ENCODE measurements around the gene SRGAP2B. TPM values are rescaled to one million over a fixed set of nuclear protein-coding genes. Genes with fewer than 3 reads are reported as not detected.
"Not testable (repeated sequence)": the region's sequence is repeated elsewhere in the genome, so short reads cannot be mapped to it uniquely, and the experiment has no call there.

Gene SRGAP2B
- total RNA-seq, 2 donors from 2014 or later, result 46.6 to 64.4 TPM

GRCh38 chr1:145008388-145008787 is 86.7 kb downstream of the SRGAP2B start:
- not testable (repeated sequence) for H3K9me3 Mint-ChIP-seq; H3K27ac Mint-ChIP-seq; DNase-seq (ENCODE audit: low spot score); H3K36me3 Mint-ChIP-seq; H3K4me3 Mint-ChIP-seq; H3K27me3 Mint-ChIP-seq; H3K4me1 Mint-ChIP-seq (ENCODE audit: low read depth in 2 of 2)
- peak; percentile 64 to 68 for ATAC-seq

GRCh38 chr1:145005142-145005541 is 90.0 kb downstream of the SRGAP2B start:
- not testable (repeated sequence) for DNase-seq (ENCODE audit: low spot score); H3K9me3 Mint-ChIP-seq; H3K36me3 Mint-ChIP-seq; H3K27ac Mint-ChIP-seq; H3K4me1 Mint-ChIP-seq (ENCODE audit: low read depth in 2 of 2); H3K4me3 Mint-ChIP-seq; H3K27me3 Mint-ChIP-seq; ATAC-seq

- ATAC-seq, result peak; percentile 60 to 62
- H3K36me3 Mint-ChIP-seq; H3K9me3 Mint-ChIP-seq; H3K4me3 Mint-ChIP-seq; H3K4me1 Mint-ChIP-seq (ENCODE audit: low read depth in 2 of 2); H3K27me3 Mint-ChIP-seq; DNase-seq (ENCODE audit: low spot score); H3K27ac Mint-ChIP-seq: not testable (repeated sequence)
These were observed 93.7 kb downstream of the SRGAP2B start for GRCh38 chr1:145001381-145001780.

- ATAC-seq; H3K27ac Mint-ChIP-seq; H3K36me3 Mint-ChIP-seq; H3K27me3 Mint-ChIP-seq; H3K9me3 Mint-ChIP-seq; H3K4me1 Mint-ChIP-seq (ENCODE audit: low read depth in 2 of 2); H3K4me3 Mint-ChIP-seq; DNase-seq (ENCODE audit: low spot score): not testable (repeated sequence)
These were observed 94.3 kb downstream of the SRGAP2B start for GRCh38 chr1:145000743-145001326.

- H3K27me3 Mint-ChIP-seq; ATAC-seq; H3K27ac Mint-ChIP-seq; H3K4me1 Mint-ChIP-seq (ENCODE audit: low read depth in 2 of 2); H3K36me3 Mint-ChIP-seq; DNase-seq (ENCODE audit: low spot score); H3K4me3 Mint-ChIP-seq; H3K9me3 Mint-ChIP-seq: not testable (repeated sequence)
These were observed 94.9 kb downstream of the SRGAP2B start for GRCh38 chr1:145000074-145000742.

- not testable (repeated sequence) for DNase-seq (ENCODE audit: low spot score); ATAC-seq; H3K27ac Mint-ChIP-seq; H3K4me1 Mint-ChIP-seq (ENCODE audit: low read depth in 2 of 2); H3K27me3 Mint-ChIP-seq; H3K36me3 Mint-ChIP-seq; H3K4me3 Mint-ChIP-seq; H3K9me3 Mint-ChIP-seq
These were observed 96.2 kb downstream of the SRGAP2B start for GRCh38 chr1:144998981-144999273.

GRCh38 chr1:144998134-144998980 is 96.8 kb downstream of the SRGAP2B start:
- not testable (repeated sequence) for H3K36me3 Mint-ChIP-seq; H3K4me1 Mint-ChIP-seq (ENCODE audit: low read depth in 2 of 2); DNase-seq (ENCODE audit: low spot score); H3K27me3 Mint-ChIP-seq; H3K9me3 Mint-ChIP-seq; ATAC-seq; H3K4me3 Mint-ChIP-seq
- H3K27ac Mint-ChIP-seq, result peak overlapping the region in 1 of 2 donors; percentile 22

GRCh38 chr1:144995833-144996410 is 99.2 kb downstream of the SRGAP2B start:
- not testable (repeated sequence) for H3K9me3 Mint-ChIP-seq; H3K36me3 Mint-ChIP-seq; H3K27me3 Mint-ChIP-seq; DNase-seq (ENCODE audit: low spot score); H3K4me1 Mint-ChIP-seq (ENCODE audit: low read depth in 2 of 2); H3K4me3 Mint-ChIP-seq; H3K27ac Mint-ChIP-seq
- peak in 1 of 2 donors; percentile 32 for ATAC-seq

- H3K4me1 Mint-ChIP-seq (ENCODE audit: low read depth in 2 of 2); H3K27me3 Mint-ChIP-seq; DNase-seq (ENCODE audit: low spot score); H3K9me3 Mint-ChIP-seq; H3K27ac Mint-ChIP-seq; H3K36me3 Mint-ChIP-seq; H3K4me3 Mint-ChIP-seq: not testable (repeated sequence)
- ATAC-seq, result peak in 1 of 2 donors; percentile 54
These were observed 102.2 kb downstream of the SRGAP2B start for GRCh38 chr1:144992915-144993314.

- H3K9me3 Mint-ChIP-seq; H3K27me3 Mint-ChIP-seq; ATAC-seq; DNase-seq (ENCODE audit: low spot score); H3K4me1 Mint-ChIP-seq (ENCODE audit: low read depth in 2 of 2); H3K27ac Mint-ChIP-seq; H3K36me3 Mint-ChIP-seq; H3K4me3 Mint-ChIP-seq: not testable (repeated sequence)
These were observed 104.5 kb downstream of the SRGAP2B start for GRCh38 chr1:144990611-144991010.

GRCh38 chr1:144987131-144987530 is 108.0 kb downstream of the SRGAP2B start:
- H3K27me3 Mint-ChIP-seq; H3K36me3 Mint-ChIP-seq; ATAC-seq; H3K4me3 Mint-ChIP-seq; H3K27ac Mint-ChIP-seq; H3K4me1 Mint-ChIP-seq (ENCODE audit: low read depth in 2 of 2); DNase-seq (ENCODE audit: low spot score); H3K9me3 Mint-ChIP-seq: not testable (repeated sequence)

GRCh38 chr1:144986171-144986860 is 108.8 kb downstream of the SRGAP2B start:
- not testable (repeated sequence) for H3K4me3 Mint-ChIP-seq; H3K36me3 Mint-ChIP-seq; H3K4me1 Mint-ChIP-seq (ENCODE audit: low read depth in 2 of 2); H3K27me3 Mint-ChIP-seq; DNase-seq (ENCODE audit: low spot score); H3K9me3 Mint-ChIP-seq; ATAC-seq; H3K27ac Mint-ChIP-seq

- not testable (repeated sequence) for H3K4me1 Mint-ChIP-seq (ENCODE audit: low read depth in 2 of 2); H3K27me3 Mint-ChIP-seq; H3K27ac Mint-ChIP-seq; H3K9me3 Mint-ChIP-seq; H3K36me3 Mint-ChIP-seq; H3K4me3 Mint-ChIP-seq; DNase-seq (ENCODE audit: low spot score); ATAC-seq
These were observed 109.5 kb downstream of the SRGAP2B start for GRCh38 chr1:144985550-144986170.
